HG03175 (cell line): Measurements from ENCODE around the gene HSPBP1.

Experiments
- ATAC-seq: cut with Tn5 transposase; IDR thresholded peaks from one replicate; pipeline ENCODE4 v1.9.1; 2021; ENCODE audit warnings: mild to moderate bottlenecking, moderate library complexity; ENCODE audit not compliant: unreplicated experiment

Gene HSPBP1

GRCh38 chr19:55256562-55257460, 23.1 kb downstream of the HSPBP1 start:
- no peak for ATAC-seq

GRCh38 chr19:55255618-55256423, 24.1 kb downstream of the HSPBP1 start:
- ATAC-seq, result no peak

GRCh38 chr19:55254625-55254977, 25.3 kb downstream of the HSPBP1 start:
- ATAC-seq, result no peak

GRCh38 chr19:55253842-55254624, 25.9 kb downstream of the HSPBP1 start:
- ATAC-seq, result peak; percentile 42

GRCh38 chr19:55252760-55253663, 26.9 kb downstream of the HSPBP1 start:
- ATAC-seq, result no peak

- ATAC-seq, result no peak
Measured at GRCh38 chr19:55251341-55252081, 28.4 kb downstream of the HSPBP1 start.

GRCh38 chr19:55250262-55251036, 29.5 kb downstream of the HSPBP1 start:
- no peak for ATAC-seq

- no peak for ATAC-seq
Measured at GRCh38 chr19:55249841-55250240, 30.1 kb downstream of the HSPBP1 start.

- ATAC-seq, result no peak
Measured at GRCh38 chr19:55248704-55249103, 31.2 kb downstream of the HSPBP1 start.

- ATAC-seq, result no peak
Measured at GRCh38 chr19:55248166-55248675, 31.7 kb downstream of the HSPBP1 start.

GRCh38 chr19:55247621-55248099, 32.2 kb downstream of the HSPBP1 start:
- ATAC-seq, result no peak

GRCh38 chr19:55246462-55247451, 33.2 kb downstream of the HSPBP1 start:
- ATAC-seq, result no peak

GRCh38 chr19:55245236-55245904, 34.5 kb downstream of the HSPBP1 start:
- ATAC-seq, result no peak

GRCh38 chr19:55244004-55244680, 35.8 kb downstream of the HSPBP1 start:
- no peak for ATAC-seq

- no peak for ATAC-seq
Measured at GRCh38 chr19:55242517-55242916, 37.4 kb downstream of the HSPBP1 start.

GRCh38 chr19:55241935-55242464, 37.9 kb downstream of the HSPBP1 start:
- ATAC-seq, result no peak
